ENCODE results near the gene OR5V1.
"Not testable (repeated sequence)": the region's sequence is repeated elsewhere in the genome, so short reads cannot be mapped to it uniquely, and the experiment has no call there.

OR5V1 gene

GRCh38 chr6:29368765-29369164, at the start of gene OR5V1:
OR5V1 (minus strand) TSS chr6:29368865; CDS start chr6:29356195, 12,670 bp downstream.
- no peak for DNase-seq

DNA sequence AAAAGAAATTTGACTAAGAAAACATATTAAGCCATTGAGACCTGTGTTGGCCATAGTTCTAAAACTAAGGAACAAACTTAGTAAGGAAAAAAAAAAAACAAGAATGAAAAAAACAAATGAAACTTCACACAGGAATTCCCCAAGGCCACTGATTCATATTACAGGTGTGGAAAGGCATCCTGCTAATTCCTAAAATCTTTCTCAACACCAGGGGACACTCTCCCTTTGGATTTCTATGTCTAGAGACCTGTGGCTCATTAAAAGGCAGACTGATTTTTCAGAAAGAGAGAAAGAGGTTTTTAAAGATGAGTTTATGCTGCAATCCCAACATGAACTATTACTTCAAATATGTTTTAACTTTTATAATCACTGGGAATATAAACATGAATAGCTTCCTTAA, 45.9 kb upstream of the OR5V1 start, which contains the start of gene OR12D1:
Gene OR12D1, plus strand, starts transcription at position 341 of the 400 bp plus-strand sequence.
- DNase-seq = no peak

GRCh38 chr6:29403801-29404200, 35.1 kb upstream of the OR5V1 start:
- no peak for DNase-seq

DNA sequence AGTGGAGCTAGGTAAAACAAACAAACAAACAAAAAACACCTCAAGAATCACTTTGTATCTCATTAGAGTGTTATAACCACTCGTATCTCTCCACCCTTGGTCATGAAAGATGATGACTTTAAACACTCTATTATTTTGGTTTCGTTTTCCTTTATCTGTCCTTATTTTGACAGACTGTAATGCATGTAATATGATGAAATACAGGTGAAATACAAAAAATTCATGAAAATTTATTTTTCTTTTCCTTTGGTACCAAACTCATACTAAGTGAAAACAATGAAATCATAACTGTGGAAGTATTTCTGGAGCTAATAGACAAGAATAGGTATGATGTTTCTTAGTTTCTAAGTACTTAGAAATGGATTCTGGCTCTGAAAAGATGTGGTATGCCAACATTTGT, 30.9 kb upstream of the OR5V1 start:
- DNase-seq = no peak

DNA sequence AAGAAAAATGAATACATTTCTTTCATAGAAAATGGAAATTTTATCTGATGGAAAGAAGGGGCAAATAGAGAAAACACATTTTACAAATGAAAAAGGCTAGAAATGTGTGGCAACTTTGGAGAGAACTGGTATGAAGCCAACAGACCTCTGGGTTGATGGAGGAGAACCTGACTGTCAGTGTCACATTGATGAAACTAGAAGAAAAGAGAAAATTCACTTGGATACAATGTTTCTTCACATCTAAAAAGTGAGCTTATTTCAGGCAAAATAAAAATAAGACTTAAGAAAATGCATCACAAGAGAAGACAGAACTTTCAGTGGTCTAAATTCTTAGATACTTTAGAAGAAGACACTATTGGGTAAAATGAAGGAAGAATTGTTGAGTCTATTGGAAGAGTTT, 26.7 kb upstream of the OR5V1 start, which contains the start of gene OR12D2:
Gene OR12D2, plus strand, starts transcription at position 301 of the 400 bp plus-strand sequence. CDS start 1,069 bp downstream, outside the sequence.
- DNase-seq = no peak

GRCh38 chr6:29388533-29388932, 19.9 kb upstream of the OR5V1 start:
- DNase-seq = no peak

DNA sequence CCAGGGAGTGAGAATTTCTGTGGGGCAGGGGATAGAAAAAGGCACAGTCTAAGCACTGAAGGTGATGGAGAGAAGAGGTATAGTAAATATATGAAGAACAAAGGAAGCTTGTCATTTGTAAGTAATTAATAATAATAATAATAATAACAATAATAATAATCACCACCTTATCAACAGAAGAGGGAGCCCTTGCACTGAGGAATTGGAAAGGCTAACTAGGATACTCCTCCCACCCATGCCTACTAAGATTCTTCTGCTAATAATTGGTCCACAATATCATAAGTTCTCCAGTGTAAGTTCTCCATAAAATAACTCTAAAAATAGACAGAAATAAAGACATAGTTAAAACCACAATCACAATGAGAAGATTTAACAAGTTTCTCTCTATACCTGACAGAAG, 7.3 kb upstream of the OR5V1 start:
- DNase-seq = no peak

- no peak for DNase-seq
Observed at GRCh38 chr6:29375191-29375590, 6.5 kb upstream of the OR5V1 start, which contains the start of gene OR12D3. OR12D3 (minus strand) TSS chr6:29375291; CDS start chr6:29375287, 4 bp downstream.

DNA sequence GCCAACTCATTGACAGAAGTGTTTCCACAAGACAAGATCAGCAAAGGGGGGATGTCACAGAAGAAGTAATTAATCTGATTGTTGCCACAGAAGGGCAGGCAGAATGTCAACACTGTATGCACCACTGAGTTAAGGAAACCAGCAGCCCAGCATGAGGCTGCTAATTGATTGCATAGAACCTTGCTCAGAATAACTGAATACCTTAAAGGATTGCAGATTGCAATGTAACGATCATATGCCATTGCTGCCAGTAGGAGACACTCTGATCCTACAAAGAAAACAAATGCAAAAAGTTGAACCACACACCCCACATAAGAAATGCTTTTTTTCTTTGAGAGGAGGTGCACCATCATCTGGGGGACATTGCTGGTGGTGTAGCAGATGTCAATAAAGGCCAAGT, 13.1 kb downstream of the OR5V1 start:
- no peak for DNase-seq

DNA sequence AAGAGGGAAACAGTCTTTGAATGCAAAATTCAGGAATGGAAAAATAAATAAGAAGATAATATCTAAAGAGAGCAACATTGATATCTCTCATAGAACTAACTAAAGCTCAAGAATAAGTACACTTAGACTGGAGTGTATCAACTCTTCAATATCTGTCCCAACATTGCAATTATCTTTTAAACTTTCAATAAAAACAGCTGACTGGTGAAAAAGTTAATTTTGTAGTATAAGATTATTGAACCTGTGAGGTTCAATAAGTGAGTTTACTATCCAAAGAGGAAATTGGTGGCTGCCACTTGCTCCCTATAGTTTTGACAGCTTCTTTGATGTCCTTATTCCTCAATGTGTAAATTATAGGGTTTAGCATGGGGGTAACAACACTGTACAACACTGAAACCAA, 13.7 kb downstream of the OR5V1 start:
- DNase-seq = no peak

- DNase-seq = not testable (repeated sequence)
Observed at GRCh38 chr6:29349348-29349747, 19.3 kb downstream of the OR5V1 start.

DNA sequence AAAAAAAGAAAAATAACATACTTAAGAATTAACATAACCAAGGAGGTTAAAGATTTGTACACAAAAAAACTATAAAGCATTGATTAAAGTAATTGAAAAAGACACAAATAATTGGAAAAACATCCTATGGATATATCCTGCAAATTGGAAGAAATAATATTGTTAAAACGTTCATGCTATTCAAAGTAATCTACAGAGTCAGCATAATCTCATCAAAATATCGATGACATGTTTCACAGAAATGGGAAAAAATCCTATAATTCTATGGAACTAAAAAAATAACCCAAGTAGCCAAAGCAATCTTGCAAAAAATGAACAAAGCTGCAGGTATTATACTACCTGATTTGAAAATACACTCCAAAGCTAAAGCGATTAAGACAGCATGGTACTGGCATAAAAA, 23.3 kb downstream of the OR5V1 start:
- no peak for DNase-seq

DNA sequence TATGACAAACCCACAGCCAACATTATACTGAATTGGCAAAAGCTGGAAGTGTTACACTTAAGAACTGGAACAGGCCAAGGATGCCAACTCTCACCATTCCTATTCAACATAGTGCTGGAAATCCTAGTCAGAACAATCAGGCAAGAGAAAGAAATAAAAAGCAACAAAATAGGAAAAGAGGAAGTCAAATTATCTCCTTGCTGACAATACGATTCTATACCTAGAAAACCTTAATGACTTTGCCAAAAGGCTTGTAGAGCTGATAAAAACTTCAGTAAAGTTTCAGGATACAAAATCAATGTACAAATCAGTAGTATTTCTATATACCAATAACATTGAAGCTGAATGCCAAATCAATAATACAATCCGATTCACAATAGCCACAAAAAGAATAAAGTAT, 32.4 kb downstream of the OR5V1 start:
- no peak for DNase-seq

DNA sequence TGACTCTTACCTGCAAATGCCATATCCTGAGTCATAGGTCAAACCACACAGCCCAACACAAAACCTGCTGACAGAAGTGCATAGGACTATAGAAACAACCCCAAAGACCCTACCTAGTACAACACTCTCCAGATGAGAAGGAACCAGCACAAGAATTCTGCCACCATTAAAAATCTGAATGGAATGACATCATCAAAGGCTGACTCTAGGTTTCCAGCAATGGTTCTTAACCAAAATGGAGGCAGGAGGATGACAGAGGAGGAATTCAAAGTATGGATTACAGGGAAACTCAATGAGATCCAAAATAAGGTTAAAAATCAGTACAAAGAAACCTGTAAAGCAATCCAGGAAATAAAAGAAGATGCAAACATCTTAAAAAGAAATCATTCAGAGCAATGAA, 36.0 kb downstream of the OR5V1 start:
- no peak for DNase-seq

- no peak for DNase-seq
Observed at GRCh38 chr6:29325777-29326176, 42.9 kb downstream of the OR5V1 start.

DNA sequence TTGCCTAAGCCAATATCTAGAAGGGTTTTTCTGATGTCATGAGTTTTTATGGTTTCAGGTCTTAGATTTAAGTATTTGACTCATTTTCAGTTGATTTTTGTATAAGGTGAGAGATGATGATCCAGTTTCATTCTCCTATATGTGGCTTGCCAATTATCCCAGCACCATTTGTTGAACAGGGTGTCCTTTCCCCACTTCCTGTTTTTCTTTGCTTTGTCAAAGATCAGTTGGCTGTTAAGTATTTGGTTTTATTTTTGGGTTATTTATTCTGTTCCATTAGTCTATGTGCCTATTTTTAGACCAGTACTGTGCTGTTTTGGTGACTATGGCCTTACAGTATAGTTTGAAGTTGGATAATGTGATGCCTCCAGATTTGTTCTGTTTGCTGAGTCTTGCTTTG, 45.3 kb downstream of the OR5V1 start:
- DNase-seq = not testable (repeated sequence)

GRCh38 chr6:29319931-29320330, 48.7 kb downstream of the OR5V1 start:
- DNase-seq = no peak

All from NCI-H524 treated with DMSO at 0.1 percent for 48 hours (cell line).